WI38 (cell line): Measurements from ENCODE around the gene LOXHD1.

Source experiments
- H3K4me3 ChIP-seq: 2 replicates; pipeline ENCODE4 v1.5.1; 2011; ENCODE audit warnings: low read depth, mild to moderate bottlenecking, control low read depth, low read length
- TF ChIP-seq, protein P1 (sequence below): IDR thresholded peaks from 2 replicates; pipeline ENCODE4 v1.5.1; 2012; ENCODE audit warnings: low read depth, mild to moderate bottlenecking, control low read depth, low read length

The LOXHD1 gene

DNA sequence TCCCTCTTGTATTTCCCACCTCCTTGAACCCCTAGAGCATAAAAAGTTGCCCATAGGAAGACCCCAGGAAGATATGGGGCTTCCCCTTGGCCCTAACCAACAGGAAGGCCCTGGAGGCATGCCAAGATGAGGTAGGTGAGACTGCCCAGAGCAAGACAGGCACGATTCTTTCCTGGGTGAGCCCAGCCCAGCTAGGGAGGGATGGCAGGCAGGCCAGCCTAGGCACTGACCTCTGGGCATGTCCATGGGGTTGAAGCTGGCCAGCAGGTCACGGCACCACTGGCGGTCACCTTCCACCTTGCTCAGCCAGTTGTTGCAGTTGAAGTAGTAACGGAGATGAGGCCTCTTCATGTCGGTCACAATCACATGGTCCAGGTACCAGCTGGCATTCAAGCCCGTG, 17.6 kb downstream of the LOXHD1 start:
- H3K4me3 ChIP-seq: no peak overlapping the region

DNA sequence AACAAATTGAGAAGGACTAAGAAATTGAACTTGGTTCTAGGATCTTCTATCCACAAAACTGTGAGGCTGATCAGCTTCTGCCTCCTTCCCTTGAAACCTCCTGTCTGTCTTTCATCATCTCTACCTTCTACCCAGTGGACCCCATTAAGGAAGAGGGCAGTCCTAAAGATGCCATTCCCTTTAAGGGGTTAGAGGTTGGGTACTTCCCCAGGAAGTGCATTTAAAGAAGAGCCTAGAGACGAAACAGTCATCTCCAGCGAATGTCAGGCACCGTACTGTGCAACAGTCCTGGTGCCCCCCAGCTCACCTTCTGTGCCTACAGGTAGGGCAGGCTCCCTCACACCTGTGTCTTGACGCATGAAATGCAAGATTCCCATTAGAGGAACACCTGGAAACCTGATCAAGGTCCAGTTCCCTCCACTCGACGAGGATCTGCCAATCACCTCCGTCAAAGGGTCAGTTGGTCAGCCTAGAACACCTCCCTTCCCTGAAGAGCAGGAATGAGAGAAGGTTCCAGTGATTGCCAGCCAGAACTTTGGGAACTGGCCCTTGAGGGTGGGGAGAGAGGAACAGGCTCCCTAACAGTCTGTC, 20.9 kb downstream of the LOXHD1 start:
- H3K4me3 ChIP-seq: no peak overlapping the region
- TF ChIP-seq, protein P1, sequence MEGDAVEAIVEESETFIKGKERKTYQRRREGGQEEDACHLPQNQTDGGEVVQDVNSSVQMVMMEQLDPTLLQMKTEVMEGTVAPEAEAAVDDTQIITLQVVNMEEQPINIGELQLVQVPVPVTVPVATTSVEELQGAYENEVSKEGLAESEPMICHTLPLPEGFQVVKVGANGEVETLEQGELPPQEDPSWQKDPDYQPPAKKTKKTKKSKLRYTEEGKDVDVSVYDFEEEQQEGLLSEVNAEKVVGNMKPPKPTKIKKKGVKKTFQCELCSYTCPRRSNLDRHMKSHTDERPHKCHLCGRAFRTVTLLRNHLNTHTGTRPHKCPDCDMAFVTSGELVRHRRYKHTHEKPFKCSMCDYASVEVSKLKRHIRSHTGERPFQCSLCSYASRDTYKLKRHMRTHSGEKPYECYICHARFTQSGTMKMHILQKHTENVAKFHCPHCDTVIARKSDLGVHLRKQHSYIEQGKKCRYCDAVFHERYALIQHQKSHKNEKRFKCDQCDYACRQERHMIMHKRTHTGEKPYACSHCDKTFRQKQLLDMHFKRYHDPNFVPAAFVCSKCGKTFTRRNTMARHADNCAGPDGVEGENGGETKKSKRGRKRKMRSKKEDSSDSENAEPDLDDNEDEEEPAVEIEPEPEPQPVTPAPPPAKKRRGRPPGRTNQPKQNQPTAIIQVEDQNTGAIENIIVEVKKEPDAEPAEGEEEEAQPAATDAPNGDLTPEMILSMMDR: no peak

More for the DNA sequence above, 17.6 kb downstream of the LOXHD1 start:
- TF ChIP-seq, protein P1: no peak

DNA sequence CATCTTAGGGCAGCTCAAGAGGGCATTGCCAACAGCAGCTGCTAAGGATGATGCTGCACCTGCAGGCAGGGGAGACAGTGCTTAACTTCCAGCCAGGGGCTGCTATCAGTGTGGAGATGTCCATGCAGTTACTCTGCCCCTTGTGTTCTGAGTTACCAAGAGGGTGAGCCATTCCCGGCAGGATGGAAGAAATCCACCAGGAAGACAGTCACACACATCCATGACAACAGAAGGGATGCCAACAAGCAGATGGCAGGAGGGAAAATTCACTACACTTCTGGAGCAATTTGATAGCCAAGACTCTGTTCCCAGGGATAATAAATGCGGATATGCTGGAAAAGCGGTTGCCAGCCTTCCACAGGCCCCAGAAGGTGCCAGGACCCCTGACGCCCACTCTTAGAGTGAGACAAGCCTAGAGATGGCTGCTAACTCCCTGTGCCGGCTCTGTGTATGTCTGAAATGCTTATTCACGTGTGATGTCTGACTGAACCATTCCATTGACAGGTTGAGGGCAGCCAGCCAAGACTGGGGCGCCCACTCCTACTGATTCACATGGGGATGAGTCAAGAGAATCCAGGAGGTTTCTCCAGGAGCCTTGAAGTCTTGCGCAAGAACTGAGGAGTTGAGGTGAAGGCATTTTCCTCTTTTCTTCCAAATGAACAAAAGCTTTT, 24.5 kb downstream of the LOXHD1 start:
- TF ChIP-seq, protein P1: no peak
- H3K4me3 ChIP-seq: no peak overlapping the region

DNA sequence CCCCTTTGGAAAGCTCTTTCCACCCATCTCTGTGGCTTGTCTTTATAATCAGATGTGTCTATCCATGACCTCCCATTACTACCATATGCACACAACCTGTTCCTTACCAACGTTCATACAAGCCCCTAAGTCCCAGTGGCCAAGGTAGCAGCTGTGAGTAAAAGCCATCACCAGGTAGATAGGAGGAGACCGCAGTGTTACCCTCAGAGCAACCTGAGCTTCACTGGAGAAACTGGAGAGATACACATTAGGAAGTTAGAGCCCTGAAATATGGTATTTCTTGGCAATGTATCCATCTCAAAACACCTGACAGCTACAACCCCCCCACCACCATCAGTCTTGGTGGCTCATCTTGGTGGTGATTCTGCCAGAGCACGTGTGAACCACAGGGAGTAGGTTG, 26.0 kb downstream of the LOXHD1 start:
- no peak overlapping the region for H3K4me3 ChIP-seq
- TF ChIP-seq, protein P1: no peak

DNA sequence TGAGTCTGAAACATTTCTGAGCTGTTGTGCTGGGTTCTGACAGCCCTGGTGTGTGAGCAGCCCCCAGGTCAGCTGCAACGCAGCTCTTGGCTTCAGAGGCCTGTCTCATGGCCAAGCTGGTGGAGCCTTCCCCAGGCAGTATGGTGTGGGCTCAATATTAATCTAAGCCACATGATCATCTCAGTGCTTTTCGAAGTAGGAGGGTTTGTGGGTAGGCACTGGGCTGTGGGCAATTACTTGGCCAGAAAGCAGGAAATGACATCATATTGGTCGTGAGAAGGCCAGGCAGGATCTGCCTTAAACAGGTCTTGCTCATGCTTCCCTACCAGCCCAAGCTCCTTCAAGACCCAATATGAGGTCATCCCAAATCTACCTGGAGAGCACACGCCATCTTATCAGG, 26.9 kb downstream of the LOXHD1 start:
- TF ChIP-seq, protein P1: no peak
- H3K4me3 ChIP-seq: no peak overlapping the region

DNA sequence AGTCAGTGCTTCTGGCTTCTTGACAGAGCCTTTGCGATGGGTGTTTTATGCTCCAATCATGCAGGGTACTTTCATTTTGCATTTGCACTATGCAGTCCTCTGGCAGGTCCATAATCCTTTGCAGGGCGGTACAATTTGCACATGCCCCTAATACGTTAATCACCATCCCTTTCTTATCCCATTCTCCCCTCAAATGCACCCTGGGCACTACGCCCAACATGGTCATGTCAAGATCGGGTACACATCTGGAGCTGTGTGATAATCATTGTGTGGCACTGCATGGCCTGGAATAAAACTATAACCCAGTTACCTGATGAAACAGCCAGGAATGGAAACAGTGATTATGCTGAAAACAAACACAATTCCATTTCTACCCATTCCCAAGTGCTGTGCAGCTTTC, 27.7 kb downstream of the LOXHD1 start:
- TF ChIP-seq, protein P1: no peak
- H3K4me3 ChIP-seq: no peak overlapping the region

DNA sequence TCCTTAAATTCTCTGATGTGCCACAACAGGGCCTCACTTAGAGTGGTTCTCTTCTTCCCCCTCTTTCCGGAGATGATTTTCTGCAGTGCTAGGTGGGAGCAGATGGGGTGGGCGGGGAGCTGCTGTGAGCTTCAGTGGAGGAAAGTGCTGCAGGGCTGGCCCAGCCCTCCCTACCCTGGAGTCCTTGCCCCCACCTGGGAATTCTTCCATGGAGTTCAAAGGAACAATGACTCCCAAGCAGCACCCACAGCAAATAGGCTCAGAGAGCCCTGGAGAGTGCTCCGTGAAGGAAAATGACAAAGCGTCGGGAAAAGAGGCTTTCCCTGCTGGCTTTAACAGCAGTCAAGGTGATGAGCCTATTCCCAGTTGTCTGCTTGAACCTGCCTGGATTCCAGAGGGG, 28.8 kb downstream of the LOXHD1 start:
- TF ChIP-seq, protein P1: no peak
- H3K4me3 ChIP-seq: no peak overlapping the region
